MM.1S (cell line): ENCODE results near the gene ZNF79.

ENCODE experiments used
- DNase-seq: peaks from one replicate; pipeline ENCODE4 v3.0.0-alpha.2; 2015
- H2AFZ ChIP-seq: fragments of 300-600 bp; sonication (generic); 2 replicates; pipeline ENCODE4 v1.6.0; 2016; ENCODE audit warnings: antibody characterized with exemption, low read length
- H3F3A ChIP-seq: fragments of 300-600 bp; sonication (generic); 2 replicates; pipeline ENCODE4 v1.6.1; 2016; ENCODE audit warnings: mild to moderate bottlenecking, antibody characterized with exemption, low read length, moderate library complexity, mixed read lengths; ENCODE audit not compliant: insufficient read depth
- H3K27ac ChIP-seq: fragments of 300-600 bp; sonication (generic); 2 replicates; pipeline ENCODE4 v1.5.1; 2016; ENCODE audit warnings: mild to moderate bottlenecking, low read length
- H3K27me3 ChIP-seq: fragments of 300-600 bp; sonication (generic); replicated peaks from 2 replicates; pipeline ENCODE4 v1.6.0; 2016; ENCODE audit warnings: low read length; ENCODE audit not compliant: insufficient read depth
- H3K36me3 ChIP-seq: fragments of 300-600 bp; sonication (generic); replicated peaks from 2 replicates; pipeline ENCODE4 v1.6.1; 2016; ENCODE audit warnings: mild to moderate bottlenecking, low read length, mixed read lengths; ENCODE audit not compliant: insufficient read depth
- H3K4me1 ChIP-seq: fragments of 300-600 bp; sonication (generic); 2 replicates; pipeline ENCODE4 v1.6.1; 2016; ENCODE audit warnings: low read length, mixed read lengths
- H3K4me2 ChIP-seq: fragments of 300-600 bp; sonication (generic); 2 replicates; pipeline ENCODE4 v1.6.0; 2016; ENCODE audit warnings: low read depth, low read length
- H3K4me3 ChIP-seq: fragments of 300-600 bp; sonication (generic); 2 replicates; pipeline ENCODE4 v1.5.1; 2016; ENCODE audit warnings: low read length, mixed read lengths
- H3K79me2 ChIP-seq: fragments of 300-600 bp; sonication (generic); 2 replicates; pipeline ENCODE4 v1.6.1; 2016; ENCODE audit warnings: mixed run types, low read length, mixed read lengths
- H3K9ac ChIP-seq: fragments of 300-600 bp; sonication (generic); 2 replicates; pipeline ENCODE4 v1.6.1; 2016; ENCODE audit warnings: low read length, mixed read lengths
- H3K9me2 ChIP-seq: fragments of 300-600 bp; sonication (generic); replicated peaks from 2 replicates; pipeline ENCODE4 v1.6.1; 2016; ENCODE audit warnings: mild to moderate bottlenecking, low read length, mixed read lengths; ENCODE audit not compliant: insufficient read depth
- H3K9me3 ChIP-seq: fragments of 300-600 bp; sonication (generic); replicated peaks from 2 replicates; pipeline ENCODE4 v1.6.1; 2016; ENCODE audit warnings: mild to moderate bottlenecking, low read length, mixed read lengths; ENCODE audit not compliant: insufficient read depth
- H4K20me1 ChIP-seq: fragments of 300-600 bp; sonication (generic); 2 replicates; pipeline ENCODE4 v1.6.1; 2016; ENCODE audit warnings: mild to moderate bottlenecking, low read length, moderate library complexity, mixed read lengths; ENCODE audit not compliant: insufficient read depth
- EZH2 ChIP-seq: fragments of 300-600 bp; sonication (generic); optimal IDR thresholded peaks from 2 replicates; pipeline ENCODE3; 2017; ENCODE audit warnings: low read depth, mild to moderate bottlenecking, antibody characterized with exemption, low read length, mixed read lengths
- EZH2phosphoT487 ChIP-seq: fragments of 300-600 bp; sonication (generic); IDR thresholded peaks from 2 replicates; pipeline ENCODE4 v1.6.1; 2018; ENCODE audit warnings: antibody characterized with exemption, low read length
- TF ChIP-seq, protein P1 (sequence below): fragments of 300-600 bp; sonication (generic); IDR thresholded peaks from 2 replicates; pipeline ENCODE4 v1.5.1; 2016; ENCODE audit warnings: antibody characterized with exemption, low read length, mixed read lengths

The ZNF79 gene

DNA sequence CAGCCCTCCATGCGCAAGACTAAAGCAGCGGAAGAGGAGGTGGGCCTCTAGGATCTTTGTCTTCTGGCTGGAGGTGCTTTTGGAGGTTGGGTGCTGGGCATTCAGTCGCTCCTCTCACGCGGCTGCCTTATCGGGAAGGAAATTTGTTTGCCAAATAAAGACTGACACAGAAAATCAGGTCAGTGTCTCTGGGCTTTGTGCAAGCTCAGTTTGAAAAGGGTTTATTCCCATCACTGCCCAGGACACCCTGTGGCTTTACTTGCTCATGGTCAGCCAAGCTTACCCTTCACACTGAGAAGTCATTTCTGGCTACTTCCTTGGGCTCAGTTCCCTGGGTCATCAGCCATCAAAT, 16.7 kb upstream of the ZNF79 start:
- TF ChIP-seq EZH2phosphoT487 (no peak), EZH2 (no peak)
- TF ChIP-seq, protein P1, sequence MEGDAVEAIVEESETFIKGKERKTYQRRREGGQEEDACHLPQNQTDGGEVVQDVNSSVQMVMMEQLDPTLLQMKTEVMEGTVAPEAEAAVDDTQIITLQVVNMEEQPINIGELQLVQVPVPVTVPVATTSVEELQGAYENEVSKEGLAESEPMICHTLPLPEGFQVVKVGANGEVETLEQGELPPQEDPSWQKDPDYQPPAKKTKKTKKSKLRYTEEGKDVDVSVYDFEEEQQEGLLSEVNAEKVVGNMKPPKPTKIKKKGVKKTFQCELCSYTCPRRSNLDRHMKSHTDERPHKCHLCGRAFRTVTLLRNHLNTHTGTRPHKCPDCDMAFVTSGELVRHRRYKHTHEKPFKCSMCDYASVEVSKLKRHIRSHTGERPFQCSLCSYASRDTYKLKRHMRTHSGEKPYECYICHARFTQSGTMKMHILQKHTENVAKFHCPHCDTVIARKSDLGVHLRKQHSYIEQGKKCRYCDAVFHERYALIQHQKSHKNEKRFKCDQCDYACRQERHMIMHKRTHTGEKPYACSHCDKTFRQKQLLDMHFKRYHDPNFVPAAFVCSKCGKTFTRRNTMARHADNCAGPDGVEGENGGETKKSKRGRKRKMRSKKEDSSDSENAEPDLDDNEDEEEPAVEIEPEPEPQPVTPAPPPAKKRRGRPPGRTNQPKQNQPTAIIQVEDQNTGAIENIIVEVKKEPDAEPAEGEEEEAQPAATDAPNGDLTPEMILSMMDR = no peak
- Histone ChIP-seq H3F3A (no peaks in the 10 kb centered on the region), H3K4me3 (no peak overlapping the region), H3K27me3 (no peaks in the 10 kb centered on the region), H3K4me2 (no peak overlapping the region), H3K27ac (no peak overlapping the region), H2AFZ (no peak overlapping the region), H3K9me3 (no peaks in the 10 kb centered on the region), H3K9ac (no peak overlapping the region), H4K20me1 (no peaks in the 10 kb centered on the region), H3K9me2 (no peaks in the 10 kb centered on the region), H3K36me3 (no peaks in the 10 kb centered on the region), H3K79me2 (no peaks in the 10 kb centered on the region), H3K4me1 (no peaks in the 10 kb centered on the region)
- DNase-seq = no peak

DNA sequence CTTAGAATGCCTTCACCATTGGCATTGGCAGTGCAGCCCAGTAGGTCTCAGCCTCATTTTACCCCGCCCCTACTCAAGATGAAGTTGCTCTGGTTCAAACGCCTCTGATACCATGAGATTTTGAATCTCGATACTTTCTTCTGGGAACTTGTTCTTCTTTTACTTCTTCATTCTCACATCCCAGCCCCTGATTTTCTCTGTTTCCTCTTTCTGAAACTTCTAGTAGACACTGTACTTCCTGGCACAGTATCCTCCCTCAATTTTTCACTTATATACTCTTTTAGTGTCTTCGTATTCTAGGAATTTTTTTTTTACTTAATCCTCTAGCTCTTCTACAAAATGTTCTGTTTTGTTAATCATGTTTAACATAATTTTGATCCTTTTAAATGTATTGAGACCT, 13.1 kb upstream of the ZNF79 start:
- Histone ChIP-seq H3K4me2 (no peak overlapping the region), H3K27ac (no peak overlapping the region), H3K4me1 (no peaks in the 10 kb centered on the region), H3K79me2 (no peaks in the 10 kb centered on the region), H3K9ac (no peak overlapping the region), H2AFZ (no peak overlapping the region), H3K27me3 (no peaks in the 10 kb centered on the region), H3K9me2 (no peaks in the 10 kb centered on the region), H3F3A (no peaks in the 10 kb centered on the region), H3K9me3 (no peaks in the 10 kb centered on the region), H3K36me3 (no peaks in the 10 kb centered on the region), H4K20me1 (no peaks in the 10 kb centered on the region), H3K4me3 (no peak overlapping the region)
- DNase-seq = no peak
- TF ChIP-seq EZH2phosphoT487 (no peak), EZH2 (no peak)
- TF ChIP-seq, protein P1 = no peak

DNA sequence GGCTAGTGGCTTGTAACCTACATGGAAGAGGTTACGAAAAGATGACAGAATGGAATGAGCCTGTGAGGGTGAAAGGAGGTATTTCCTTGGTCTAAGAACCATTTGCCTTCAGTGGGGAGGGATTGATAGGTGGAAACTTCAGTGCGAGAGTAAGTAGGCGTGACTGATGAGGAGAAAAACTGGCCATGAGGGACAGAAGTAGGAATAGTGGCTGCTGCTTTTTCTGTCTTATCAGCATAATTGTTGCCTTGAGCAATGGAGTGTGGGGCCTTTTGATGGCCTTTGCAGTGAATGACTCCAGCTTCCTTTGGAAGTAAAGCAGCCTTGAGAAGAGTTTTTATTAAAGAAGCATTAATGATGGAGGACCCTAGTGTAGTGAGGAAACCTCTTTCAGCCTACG, 9.0 kb upstream of the ZNF79 start:
- Histone ChIP-seq H3K27me3 (no peaks in the 10 kb centered on the region), H2AFZ (no peak overlapping the region), H3K4me1 (no peaks in the 10 kb centered on the region), H3F3A (no peaks in the 10 kb centered on the region), H3K36me3 (no peaks in the 10 kb centered on the region), H3K79me2 (no peaks in the 10 kb centered on the region), H3K9ac (no peak overlapping the region), H3K4me2 (no peak overlapping the region), H3K27ac (no peak overlapping the region), H3K9me3 (no peaks in the 10 kb centered on the region), H4K20me1 (no peaks in the 10 kb centered on the region), H3K4me3 (no peak overlapping the region), H3K9me2 (no peaks in the 10 kb centered on the region)
- TF ChIP-seq EZH2 (no peak), EZH2phosphoT487 (no peak)
- TF ChIP-seq, protein P1 = no peak
- no peak for DNase-seq
